Measurements from ENCODE around the gene SMYD3. TPM values are rescaled to one million over a fixed set of nuclear protein-coding genes. Genes with fewer than 3 reads are reported as not detected.

Gene SMYD3
- polyA plus RNA-seq, 12 donors = 7.7 to 11.6 (median 9.9) TPM; not detected in 2

DNA sequence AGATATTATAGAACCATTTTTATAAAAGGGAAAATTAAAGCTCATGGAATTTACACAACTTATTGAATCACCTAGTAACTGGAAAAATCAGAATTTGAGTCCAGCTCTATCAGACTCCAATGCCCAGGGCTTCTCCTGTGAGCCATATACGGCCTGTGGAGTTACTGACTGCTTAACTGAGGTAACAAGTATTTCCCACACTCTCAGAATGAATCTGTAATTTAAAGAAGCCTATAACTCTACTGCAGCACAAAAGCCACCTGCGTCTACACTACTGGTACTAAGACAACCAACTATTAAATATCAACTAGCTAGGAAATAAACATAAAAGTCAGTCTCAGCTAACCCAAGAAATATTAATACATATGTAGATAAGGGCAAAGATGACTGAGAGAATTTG, 29.4 kb downstream of the SMYD3 start:
- DNase-seq = no peak

DNA sequence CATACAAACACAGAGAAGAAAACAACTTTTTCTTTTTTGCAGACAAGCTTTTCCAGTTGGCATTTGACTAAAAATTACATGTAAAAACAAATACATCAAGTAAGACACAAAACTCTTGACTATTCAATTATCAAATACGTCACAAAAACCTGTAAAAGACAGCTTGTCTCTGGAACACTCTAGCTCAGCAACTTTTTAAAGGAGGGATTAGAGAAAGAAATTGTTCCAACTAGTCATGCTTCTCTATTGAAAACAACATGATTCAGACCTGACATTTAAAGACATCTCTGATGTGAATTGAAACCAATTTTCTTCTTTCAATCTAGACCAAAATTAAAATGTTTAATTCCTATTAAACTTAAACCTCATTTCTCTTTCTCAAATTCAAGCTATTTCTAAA, 30.3 kb downstream of the SMYD3 start:
- no peak for DNase-seq

DNA sequence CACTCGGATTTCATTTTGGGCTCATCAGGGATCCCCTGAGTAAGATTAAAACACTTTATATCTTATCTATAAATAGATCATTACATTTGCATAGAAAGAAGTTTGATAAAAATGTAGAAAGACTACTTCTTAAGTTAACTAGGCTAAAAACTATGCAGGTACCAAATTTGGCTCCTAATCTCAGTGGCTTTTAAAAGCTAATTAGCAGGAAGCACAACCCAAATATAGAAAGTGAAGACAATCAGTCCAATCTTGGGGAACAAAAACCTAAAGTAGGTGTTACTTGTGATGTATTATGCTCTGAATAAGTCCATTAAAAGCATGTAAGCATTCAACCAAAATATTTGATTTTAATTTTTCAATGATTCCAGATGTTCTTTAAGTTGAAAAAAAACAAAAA, 35.4 kb downstream of the SMYD3 start:
- DNase-seq = no peak

DNA sequence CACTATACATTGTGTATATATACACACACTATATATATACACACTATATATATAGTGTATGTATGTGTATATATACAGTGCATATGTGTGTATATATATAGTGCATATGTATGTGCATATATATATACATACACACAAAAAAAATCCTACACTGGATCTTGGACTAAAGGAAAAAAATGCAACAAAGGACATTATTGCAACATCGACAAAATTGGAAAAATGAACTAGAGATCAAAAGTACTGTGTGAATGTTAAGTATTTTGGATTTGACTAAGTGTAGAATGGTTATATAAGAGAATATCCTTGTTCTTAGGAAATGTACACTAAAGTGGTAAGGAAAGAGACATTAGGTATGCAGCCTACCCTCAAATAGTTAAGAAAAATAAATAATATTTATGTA, 36.5 kb downstream of the SMYD3 start:
- no peak for DNase-seq

DNA sequence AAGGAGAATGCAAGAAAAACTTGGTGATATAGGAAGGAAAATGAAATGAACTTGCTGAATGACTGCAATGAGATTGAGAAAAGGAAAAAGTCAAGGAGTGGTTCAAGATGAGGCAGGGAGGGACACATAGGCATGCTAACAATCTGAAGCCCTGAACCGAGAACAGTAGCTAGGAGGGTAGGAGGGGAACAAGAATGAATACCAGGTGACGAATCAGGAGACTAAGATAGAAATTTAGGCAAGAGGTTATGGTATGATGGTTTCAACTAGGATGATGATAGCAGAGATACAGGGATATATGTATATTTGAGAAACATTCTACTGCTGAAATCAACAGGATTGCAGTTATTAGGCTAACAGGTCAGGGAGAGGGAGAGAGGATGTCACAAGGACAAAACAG, 44.1 kb downstream of the SMYD3 start:
- no peak for DNase-seq

DNA sequence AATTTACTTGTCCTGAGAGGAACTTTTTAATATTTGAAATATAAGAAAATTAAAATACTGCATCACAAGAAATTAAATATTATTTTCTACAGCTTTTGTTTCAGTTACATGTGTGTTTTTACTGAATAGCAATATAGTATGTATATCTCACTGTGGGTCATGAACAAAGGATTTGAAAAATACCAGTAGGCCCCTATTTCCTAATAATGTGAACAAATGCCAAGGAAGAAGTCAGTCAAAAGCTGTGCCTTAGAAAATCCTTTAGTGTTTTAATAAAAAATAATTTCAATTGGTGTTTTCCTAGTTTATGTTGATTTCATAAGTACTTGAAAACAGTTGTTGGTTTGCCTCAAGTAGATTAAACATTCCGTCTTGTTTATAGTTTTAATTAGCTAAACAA, 46.7 kb downstream of the SMYD3 start:
- no peak for DNase-seq

DNA sequence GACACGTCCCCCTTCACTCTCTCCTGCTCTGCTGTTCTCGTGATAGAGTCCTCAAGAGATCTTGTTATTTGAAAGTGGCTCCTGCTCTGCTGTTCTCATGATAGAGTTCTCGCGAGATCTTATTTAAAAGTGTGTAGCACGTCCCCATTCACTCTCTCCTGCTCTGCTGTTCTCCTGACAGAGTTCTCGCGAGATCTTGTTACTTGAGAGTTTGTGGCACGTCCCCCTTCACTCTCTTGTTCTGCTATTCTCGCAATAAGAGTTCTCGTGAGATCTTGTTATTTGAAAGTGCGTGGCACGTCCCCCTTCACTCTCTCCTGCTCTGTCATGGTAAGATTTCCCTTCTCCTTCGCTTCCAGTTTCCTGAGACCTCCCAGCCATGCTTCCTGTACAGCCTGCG, 47.9 kb downstream of the SMYD3 start:
- no peak for DNase-seq

DNA sequence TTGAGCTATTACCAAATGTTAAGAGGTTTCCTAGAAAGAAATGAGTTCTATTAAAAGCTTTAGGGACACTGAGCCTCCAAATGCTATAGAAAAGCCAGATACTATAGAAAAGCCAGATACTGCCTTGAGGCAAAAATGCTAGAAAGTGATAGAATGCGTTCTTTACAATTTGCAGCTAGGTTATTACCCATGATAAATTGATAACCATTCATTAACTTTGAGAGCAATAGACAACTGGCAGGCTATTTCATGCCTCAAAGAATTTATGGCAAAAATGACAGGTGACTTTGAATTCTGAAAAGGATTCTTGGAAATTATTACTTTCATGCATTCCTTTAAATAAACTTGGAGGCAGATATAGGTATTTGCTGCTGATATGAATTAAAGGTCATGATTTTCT, 51.6 kb downstream of the SMYD3 start:
- DNase-seq = no peak

DNA sequence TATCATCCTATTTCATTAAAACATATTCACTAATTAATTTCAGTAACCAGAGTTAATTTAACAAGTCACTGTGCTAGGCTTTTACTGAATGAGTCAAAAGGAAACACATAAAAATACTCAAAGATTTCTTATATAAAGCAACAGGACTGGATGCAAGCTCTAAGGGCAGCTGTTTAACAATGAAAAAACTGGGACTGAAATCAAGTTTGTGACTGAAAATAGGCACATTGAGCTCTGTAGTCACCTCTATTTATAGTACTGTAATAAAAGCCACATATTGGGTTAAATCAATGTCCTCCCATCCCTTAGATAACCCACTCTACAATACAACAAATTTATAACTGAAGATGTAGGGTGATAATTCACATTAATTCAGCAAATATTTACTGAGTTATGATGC, 52.4 kb downstream of the SMYD3 start:
- no peak for DNase-seq

DNA sequence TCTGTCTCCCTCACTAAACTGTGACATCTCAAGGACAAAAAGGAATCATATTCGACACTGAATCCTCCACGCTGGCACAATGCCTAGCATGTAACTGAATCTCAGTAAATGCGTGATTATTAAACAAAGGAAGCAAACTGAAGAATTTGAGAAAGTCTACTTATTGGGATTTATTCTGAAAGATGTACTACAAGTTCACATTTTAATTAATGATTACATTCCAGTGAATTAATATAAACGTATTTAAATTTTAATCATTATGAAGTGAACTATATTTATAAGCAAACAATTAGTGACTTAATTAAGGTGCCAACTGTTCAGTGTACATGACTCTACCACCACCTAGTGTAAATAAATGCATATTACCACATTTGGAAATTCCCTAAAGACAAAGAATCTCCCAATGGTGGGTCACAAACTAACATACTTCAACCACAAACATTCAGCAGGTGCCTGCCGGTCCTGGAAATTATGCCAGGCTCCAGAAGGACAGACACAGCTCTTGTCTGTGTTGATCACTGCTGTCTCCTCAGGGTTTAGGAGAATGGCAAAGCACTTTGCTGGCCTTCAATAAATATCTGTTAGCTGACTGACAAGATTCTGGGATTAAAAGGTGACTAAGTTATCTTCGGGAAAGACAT, 56.3 kb downstream of the SMYD3 start:
- DNase-seq = no peak

DNA sequence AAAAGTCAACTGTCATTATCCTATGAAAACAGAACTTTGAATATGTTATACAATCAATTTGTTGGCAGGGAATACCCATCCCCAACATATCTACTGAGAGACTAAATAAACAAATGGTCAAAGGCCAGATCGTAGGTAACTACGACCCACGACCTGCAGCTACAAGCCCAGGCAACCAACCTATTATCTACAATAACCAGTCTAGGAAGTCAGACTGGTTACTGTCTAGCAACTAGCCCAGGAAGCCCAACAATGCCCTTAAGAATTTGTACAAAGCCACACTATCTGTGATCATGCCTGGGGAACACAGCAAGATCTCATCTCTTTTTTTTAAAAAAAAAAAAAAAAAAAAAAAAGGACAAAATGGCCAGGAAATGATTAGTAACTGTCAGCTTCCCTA, 58.7 kb downstream of the SMYD3 start:
- no peak for DNase-seq

DNA sequence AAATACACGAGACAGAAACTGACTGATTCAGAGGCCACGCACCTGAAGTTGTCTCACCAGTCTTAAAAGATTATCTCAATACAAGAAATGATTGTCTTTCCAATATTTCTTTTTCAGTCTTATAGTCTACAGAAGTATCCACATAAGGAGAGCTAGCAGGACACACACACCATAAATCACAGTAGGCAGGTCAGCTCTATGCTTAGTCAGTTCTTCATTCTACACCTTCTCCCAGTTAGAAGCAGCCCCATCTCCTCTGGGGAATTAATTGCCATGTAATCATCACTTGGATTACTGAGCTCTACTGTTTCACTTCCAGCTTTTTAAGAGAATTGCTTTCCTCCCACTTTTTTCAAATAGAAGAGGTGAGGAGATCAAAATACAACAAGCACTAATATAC, 59.6 kb downstream of the SMYD3 start:
- no peak for DNase-seq

DNA sequence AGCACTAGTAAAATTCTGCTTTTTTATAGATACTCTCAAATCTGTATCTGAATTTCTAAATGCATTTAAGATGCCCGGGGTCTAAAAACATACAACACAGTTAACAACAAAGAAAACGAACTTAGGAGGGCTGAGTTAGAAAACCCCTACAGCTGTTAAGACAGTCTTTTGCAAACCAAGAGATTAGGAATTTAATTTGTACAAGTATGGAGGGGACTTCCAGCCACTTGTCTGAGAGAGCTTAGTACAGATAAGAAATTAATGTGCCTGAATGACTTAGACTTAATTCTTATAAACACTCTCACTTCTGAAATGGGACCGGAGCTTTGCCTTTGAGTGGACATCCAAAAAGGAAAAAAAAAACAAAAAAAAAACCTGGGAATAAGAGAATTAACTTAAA, 61.6 kb downstream of the SMYD3 start:
- DNase-seq = no peak

DNA sequence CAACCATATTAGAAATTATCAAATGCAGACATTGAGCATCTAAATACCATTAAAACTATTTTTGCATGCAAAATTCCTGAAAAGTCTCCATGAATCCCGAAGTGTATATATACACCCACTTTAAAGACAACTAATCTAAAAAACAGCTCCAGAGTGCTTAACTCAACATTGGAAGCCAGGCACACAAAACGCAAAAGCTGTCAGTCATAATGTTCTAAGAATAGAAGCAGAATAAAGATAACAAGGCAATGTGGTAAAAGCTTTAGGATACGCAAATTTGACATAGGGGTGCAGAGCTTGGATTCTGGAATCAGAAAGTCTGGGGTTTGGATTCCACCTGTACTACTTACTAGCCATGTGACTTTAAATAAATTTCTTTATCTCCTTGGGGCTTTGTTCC, 62.5 kb downstream of the SMYD3 start:
- DNase-seq = no peak

DNA sequence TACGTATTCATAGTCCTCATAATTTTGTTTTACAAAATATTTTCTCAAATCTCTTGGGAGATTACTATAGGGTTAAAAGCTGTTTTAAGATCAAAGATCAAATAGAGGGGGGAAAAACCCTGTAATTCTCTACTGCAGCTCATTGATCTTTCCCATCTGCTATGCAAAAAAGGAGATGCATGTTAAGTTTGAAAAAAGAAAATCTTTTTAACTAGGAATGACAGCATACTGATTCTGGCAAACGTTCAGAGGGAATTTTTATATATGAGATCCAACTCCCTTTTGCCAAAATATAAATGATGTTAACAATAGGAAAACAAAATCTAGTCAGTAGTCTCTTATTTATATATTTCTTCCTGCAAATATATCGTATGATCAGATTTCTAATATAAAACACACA, 69.1 kb downstream of the SMYD3 start:
- no peak for DNase-seq

DNA sequence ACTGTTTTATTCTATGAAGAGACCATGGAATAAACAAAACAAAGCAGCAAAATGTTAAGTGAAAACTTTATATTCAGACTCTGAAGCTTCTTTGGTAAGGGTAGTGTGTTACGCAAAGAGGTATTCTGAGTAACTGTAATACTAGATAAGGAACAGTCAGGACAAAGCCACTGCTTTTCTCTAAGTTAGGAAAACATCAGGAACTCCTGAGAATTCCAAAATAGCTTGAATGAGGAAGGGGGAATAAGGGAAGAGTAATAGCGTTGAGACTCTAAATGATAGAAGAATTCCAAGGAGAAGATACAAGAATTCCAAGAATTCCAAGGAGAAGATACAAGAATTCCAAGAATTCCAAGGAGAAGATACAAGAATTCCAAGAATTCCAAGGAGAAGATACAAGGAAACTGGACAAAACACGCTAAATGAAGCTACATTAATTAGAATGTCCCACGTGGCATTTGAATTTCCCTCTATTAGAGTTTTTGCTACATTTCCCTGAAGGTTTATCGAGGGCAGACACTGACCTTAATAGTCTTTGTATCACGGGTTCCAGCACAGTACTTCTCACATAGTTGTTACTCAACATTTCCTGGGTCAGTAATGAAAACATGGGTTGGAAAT, 71.5 kb downstream of the SMYD3 start:
- no peak for DNase-seq

DNA sequence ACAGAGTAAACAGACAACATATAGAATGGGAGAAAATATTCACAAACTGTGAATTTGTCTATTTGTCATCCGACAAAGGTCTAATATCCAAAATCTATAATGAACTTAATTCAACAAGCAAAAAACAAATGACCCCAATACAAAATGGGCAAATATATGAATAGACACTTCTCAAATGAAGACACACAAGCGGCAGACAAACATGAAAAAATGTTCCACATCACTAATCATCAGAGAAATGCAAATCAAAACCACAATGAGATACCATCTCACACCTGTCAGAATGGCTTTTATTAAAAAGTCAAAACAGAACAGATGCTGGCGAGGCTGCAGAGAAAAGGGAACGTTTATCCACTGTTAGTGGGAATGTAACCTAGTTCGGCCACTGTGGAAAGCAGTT, 72.7 kb downstream of the SMYD3 start:
- DNase-seq = no peak

DNA sequence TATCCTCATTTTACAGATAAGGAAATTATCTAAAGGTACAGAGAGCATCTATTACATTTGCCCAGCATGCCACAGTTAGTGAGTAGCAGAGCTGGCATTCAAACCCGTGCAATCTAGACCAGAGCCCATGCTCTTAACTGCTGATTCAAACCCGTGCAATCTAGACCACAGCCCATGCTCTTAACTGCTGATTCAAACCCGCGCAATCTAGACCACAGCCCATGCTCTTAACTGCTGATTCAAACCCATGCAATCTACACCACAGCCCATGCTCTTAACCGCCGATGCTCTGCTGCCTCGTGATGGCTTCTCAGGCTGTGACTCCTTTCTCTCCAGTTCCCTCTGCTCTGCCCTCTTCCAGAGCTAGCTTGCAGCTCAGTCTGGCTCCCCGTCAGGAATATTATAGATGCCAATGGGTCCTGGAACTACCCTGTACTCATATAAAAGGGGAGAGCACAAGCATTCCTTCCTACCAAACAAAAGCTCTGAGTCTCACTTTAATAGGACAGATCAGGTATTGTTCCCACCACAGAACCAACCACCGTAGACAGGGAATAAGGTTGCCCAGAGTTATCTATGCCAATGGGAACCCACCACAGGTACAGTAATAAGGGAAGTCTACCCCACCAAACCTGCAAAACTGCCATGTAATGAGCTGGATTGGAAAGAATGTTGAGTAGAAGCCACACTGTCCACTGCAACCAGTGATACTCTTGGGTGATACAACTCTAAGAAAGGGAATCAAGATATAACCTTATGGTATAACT, 78.4 kb downstream of the SMYD3 start:
- DNase-seq = no peak

DNA sequence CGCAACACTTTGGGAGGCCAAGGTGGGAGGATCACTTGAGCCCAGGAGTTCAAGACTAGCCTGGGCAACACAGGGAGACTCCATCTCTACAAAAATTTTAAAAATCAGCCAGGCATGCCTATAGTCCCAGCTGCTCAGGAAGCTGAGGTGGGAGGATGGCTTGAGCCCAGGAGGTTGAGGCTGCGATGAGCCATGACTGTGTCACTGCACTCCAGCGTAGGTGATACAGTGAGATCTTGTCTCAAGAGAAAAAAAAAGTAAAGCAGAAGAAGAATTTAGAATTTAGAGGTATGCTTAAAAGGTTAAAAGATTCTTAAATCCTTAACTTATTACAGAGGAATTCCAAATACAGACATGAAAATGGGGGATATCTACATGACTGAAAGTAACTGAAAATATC, 79.5 kb downstream of the SMYD3 start:
- no peak for DNase-seq

DNA sequence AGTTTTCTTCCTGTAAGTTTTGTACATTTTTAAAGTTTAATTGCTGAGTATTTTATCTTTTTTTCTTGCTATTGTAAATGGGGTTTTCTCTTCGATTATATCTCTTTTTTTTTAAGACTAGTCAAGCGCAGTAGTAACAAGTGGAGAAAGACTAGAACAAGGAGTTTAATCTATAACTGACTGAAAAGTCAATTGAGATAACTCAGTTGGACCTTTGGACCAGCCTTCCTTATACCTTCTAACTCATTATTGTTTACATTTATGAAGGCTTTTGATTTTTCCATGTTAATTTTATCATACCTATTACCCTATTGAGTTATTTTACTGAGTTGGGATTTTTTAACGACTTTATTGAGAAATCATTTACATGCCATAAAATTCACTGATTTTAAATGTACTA, 81.2 kb downstream of the SMYD3 start:
- DNase-seq = no peak

DNA sequence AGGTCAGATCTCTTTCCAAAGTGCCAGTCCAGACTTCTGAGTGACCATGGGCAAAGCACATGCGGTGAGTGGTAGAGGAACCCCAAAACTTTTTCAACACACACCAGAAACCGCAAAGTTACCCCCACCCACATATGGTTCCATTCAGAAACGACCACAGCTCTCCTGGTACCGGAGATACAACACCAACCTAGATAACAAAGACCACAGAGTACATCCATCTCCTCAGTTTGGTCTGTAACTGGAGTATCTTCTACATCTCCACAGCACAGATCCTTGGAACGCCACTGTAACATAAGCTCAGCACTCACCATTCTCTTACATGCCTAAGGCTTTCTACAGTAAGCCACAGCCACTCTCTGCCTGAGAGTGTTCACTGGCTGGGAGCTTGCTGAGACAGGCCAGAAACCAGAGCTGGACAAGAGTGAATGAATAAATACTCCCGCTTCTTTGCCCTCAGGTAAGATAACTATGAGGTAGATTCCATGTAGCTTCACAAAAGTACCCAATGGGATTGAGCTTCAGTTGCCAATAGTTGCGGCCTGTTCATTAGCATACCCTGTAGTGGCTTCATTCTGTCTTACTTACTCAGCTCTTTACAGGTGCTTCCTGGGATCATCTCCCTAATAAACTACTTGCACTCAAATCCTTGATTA, 81.8 kb downstream of the SMYD3 start:
- no peak for DNase-seq

DNA sequence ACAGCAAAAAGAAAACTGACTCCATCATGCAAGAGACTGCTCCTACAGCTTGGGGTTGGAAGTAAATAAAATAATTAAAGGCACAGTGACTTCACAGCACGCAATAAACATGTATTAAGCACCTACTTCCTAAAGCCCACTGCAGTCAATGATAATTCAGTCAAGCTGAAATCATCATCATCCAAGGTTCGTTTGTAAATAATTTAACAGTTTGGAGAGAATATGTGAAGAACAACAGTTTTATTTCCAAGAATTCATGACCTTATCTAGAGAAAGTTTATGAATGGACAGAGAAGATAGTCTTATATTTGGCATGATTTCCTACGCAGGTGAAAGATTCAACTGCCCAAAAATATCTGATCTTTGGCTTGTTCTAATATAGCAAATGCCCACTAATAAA, 86.8 kb downstream of the SMYD3 start:
- no peak for DNase-seq
